IMR-90 (cell line): ENCODE measurements around the gene PALM3. TPM values are rescaled to one million over a fixed set of nuclear protein-coding genes. Genes with fewer than 3 reads are reported as not detected.

Source experiments
- ATAC-seq: fragments of 200-7000 bp; cut with Tn5 transposase; 2 replicates; pipeline ENCODE4 v1.9.1; 2020; ENCODE audit warnings: low read depth, mild to moderate bottlenecking, moderate library complexity
- BruUV-seq: library from RNA; stranded (reverse); fragments of 400-500 nt; replicated peaks from 2 replicates; lab custom pipeline; 2021; lab: Mats Ljungman, UMichigan
- CTCF ChIA-PET: fragments of 300-600 bp; formaldehyde crosslinking; extraction: SDS; loops from one replicate; lab custom pipeline; 2021; ENCODE audit warnings: antibody characterized with exemption; lab: Yijun Ruan, JAX
- POLR2A ChIA-PET: fragments of 300-600 bp; sonication (Branson Sonifier 250); formaldehyde crosslinking; loops from one replicate; lab custom pipeline; 2022; ENCODE audit warnings: antibody characterized with exemption; ENCODE audit not compliant: unreplicated experiment; lab: Charles Lee
- DNase-seq: peaks from one replicate; pipeline ENCODE4 v3.0.0; 2013
- H2AFZ ChIP-seq: replicated peaks from 2 replicates; pipeline ENCODE3; 2013; ENCODE audit warnings: low read length, mild to moderate bottlenecking; ENCODE audit not compliant: poor library complexity
- H2AK5ac ChIP-seq: 2 replicates; pipeline ENCODE4 v1.6.1; 2013; ENCODE audit warnings: low read depth, low read length, inconsistent platforms
- H2AK9ac ChIP-seq: replicated peaks from 2 replicates; pipeline ENCODE3; 2013; ENCODE audit warnings: mild to moderate bottlenecking, low read depth, low read length, moderate library complexity; ENCODE audit not compliant: poor library complexity
- H2BK120ac ChIP-seq: 2 replicates; pipeline ENCODE4 v1.6.1; 2013; ENCODE audit warnings: low read depth, low read length, inconsistent platforms
- H2BK15ac ChIP-seq: 3 replicates; pipeline ENCODE4 v1.6.1; 2013; ENCODE audit warnings: low read depth, low read length, inconsistent platforms
- H2BK20ac ChIP-seq: 2 replicates; pipeline ENCODE4 v1.6.1; 2013; ENCODE audit warnings: low read depth, mild to moderate bottlenecking, inconsistent platforms, low read length, moderate library complexity
- H2BK5ac ChIP-seq: 2 replicates; pipeline ENCODE4 v1.6.1; 2013; ENCODE audit warnings: mild to moderate bottlenecking, low read depth, low read length, inconsistent platforms; ENCODE audit not compliant: poor library complexity, severe bottlenecking
- H3K14ac ChIP-seq: replicated peaks from 2 replicates; pipeline ENCODE4 v1.6.1; 2013; ENCODE audit warnings: low read depth, low read length, inconsistent platforms
- H3K18ac ChIP-seq: 2 replicates; pipeline ENCODE4 v1.6.1; 2013; ENCODE audit warnings: low read depth, low read length, control low read depth
- H3K23ac ChIP-seq: 2 replicates; pipeline ENCODE4 v1.6.1; 2013; ENCODE audit warnings: low read depth, low read length, inconsistent platforms
- H3K27ac ChIP-seq: 2 replicates; pipeline ENCODE4 v1.5.1; 2013; ENCODE audit warnings: mild to moderate bottlenecking, control low read depth, low read length; ENCODE audit not compliant: insufficient read depth
- H3K27me3 ChIP-seq: 2 replicates; pipeline ENCODE4 v1.6.1; 2013; ENCODE audit warnings: low read length; ENCODE audit not compliant: control insufficient read depth, insufficient read depth
- H3K36me3 ChIP-seq: 2 replicates; pipeline ENCODE4 v1.6.1; 2013; ENCODE audit warnings: low read length, mixed read lengths; ENCODE audit not compliant: control insufficient read depth, insufficient read depth
- H3K4ac ChIP-seq: 2 replicates; pipeline ENCODE4 v1.6.1; 2013; ENCODE audit warnings: low read depth, low read length, inconsistent platforms
- H3K4me1 ChIP-seq: 2 replicates; pipeline ENCODE4 v1.6.1; 2013; ENCODE audit warnings: low read length, mixed read lengths; ENCODE audit not compliant: control insufficient read depth, insufficient read depth
- H3K4me2 ChIP-seq: 2 replicates; pipeline ENCODE4 v1.6.1; 2013; ENCODE audit warnings: low read depth, mild to moderate bottlenecking, control low read depth, low read length, moderate library complexity
- H3K4me3 ChIP-seq: 2 replicates; pipeline ENCODE4 v1.5.1; 2013; ENCODE audit warnings: low read depth, mild to moderate bottlenecking, control low read depth, low read length, moderate library complexity; ENCODE audit not compliant: insufficient read depth
- H3K56ac ChIP-seq: 2 replicates; pipeline ENCODE4 v1.6.1; 2013; ENCODE audit warnings: low read length, inconsistent platforms; ENCODE audit not compliant: insufficient read depth; ENCODE audit errors: extremely low read depth
- H3K79me1 ChIP-seq, 2 experiments: 2 replicates each; pipeline ENCODE4 v1.6.1; 2013; ENCODE audit warnings: low read length in 2 of 2, inconsistent platforms in 1 of 2, low read depth in 1 of 2
- H3K9ac ChIP-seq: 2 replicates; pipeline ENCODE4 v1.6.1; 2013; ENCODE audit warnings: low read depth, low read length, control low read depth
- H3K9me1 ChIP-seq: 2 replicates; pipeline ENCODE4 v1.6.1; 2013; ENCODE audit warnings: low read length, inconsistent platforms; ENCODE audit not compliant: insufficient read depth
- H3K9me3 ChIP-seq: 2 replicates; pipeline ENCODE4 v1.6.1; 2013; ENCODE audit warnings: low read length; ENCODE audit not compliant: control insufficient read depth, insufficient read depth
- H4K20me1 ChIP-seq: 2 replicates; pipeline ENCODE4 v1.6.1; 2013; ENCODE audit warnings: low read length, inconsistent platforms; ENCODE audit not compliant: insufficient read depth
- H4K5ac ChIP-seq: 2 replicates; pipeline ENCODE4 v1.6.1; 2013; ENCODE audit warnings: mild to moderate bottlenecking, low read depth, low read length, control low read depth
- H4K8ac ChIP-seq, 2 experiments: 2 replicates each; pipeline ENCODE4 v1.6.1; 2013; ENCODE audit warnings: low read depth in 2 of 2, low read length in 2 of 2, control low read depth in 1 of 2, inconsistent platforms in 1 of 2
- H4K91ac ChIP-seq: 2 replicates; pipeline ENCODE4 v1.6.1; 2013; ENCODE audit warnings: low read depth, low read length, inconsistent platforms; ENCODE audit not compliant: insufficient read depth
- BHLHE40 ChIP-seq: fragments of 150-350 bp; IDR thresholded peaks from 2 replicates; pipeline ENCODE4 v1.6.1; 2016; ENCODE audit warnings: mild to moderate bottlenecking, low read depth, low read length
- CHD1 ChIP-seq: IDR thresholded peaks from 2 replicates; pipeline ENCODE4 v1.6.1; 2012; ENCODE audit warnings: low read depth, low read length, improper control_type of control experiment
- MXI1 ChIP-seq: IDR thresholded peaks from 2 replicates; pipeline ENCODE4 v1.6.1; 2012; ENCODE audit warnings: low read depth, mild to moderate bottlenecking, low read length, moderate library complexity, borderline replicate concordance
- SMC3 ChIP-seq: fragments of 150-350 bp; IDR thresholded peaks from 2 replicates; pipeline ENCODE4 v1.6.1; 2016; ENCODE audit warnings: low read depth, mild to moderate bottlenecking, antibody characterized with exemption, low read length, moderate library complexity
- WGBS, 2 experiments: methylation state at CpG; one replicate each; pipeline versions ENCODE4 v1.1.5 to v1.1.7; 2013; ENCODE audit warnings: missing lambda C conversion rate in 2 of 2; ENCODE audit not compliant: insufficient read length in 1 of 2; ENCODE audit errors: extremely low coverage in 2 of 2; 5-methylcytosine and 5-hydroxymethylcytosine counted together
- dilution Hi-C: fragments of 300-500 bp; cut with HindIII; formaldehyde crosslinking; loops from one replicate; pipeline ENCODE4 v1.14.3; 2018; ENCODE audit warnings: low sequenced_read_pairs; ENCODE audit not compliant: unreplicated experiment
- in situ Hi-C: fragments of 300-500 bp; cut with MboI; formaldehyde crosslinking; loops from 3 replicates; pipeline ENCODE4 v1.14.3; 2019; ENCODE audit warnings: low sequenced_read_pairs, inconsistent platforms, mixed read lengths
- intact Hi-C: fragments of 100-400 bp; cut with micrococcal nuclease; formaldehyde crosslinking; loops from 2 replicates; pipeline ENCODE4 v1.10.0; 2022
- polyA plus RNA-seq, 3 experiments: library from polyadenylated mRNA; depleted of rRNA; stranded (reverse); fragments of >200 nt; gene quantifications; 2 replicates each; pipeline ENCODE4 v1.2.3, GENCODE V29; 2012; ENCODE audit warnings: low replicate concordance in 1 of 3
- total RNA-seq: library from RNA; depleted of rRNA; stranded (reverse); fragments of >200 nt; gene quantifications from 2 replicates; pipeline ENCODE4 v1.2.3, GENCODE V29; 2012
- TF ChIP-seq, protein P1 (sequence below): conservative IDR thresholded peaks from 2 replicates; pipeline ENCODE4 v1.5.1; 2012; ENCODE audit warnings: mild to moderate bottlenecking, low read depth, low read length, improper control_type of control experiment

The PALM3 gene
- total and polyA plus RNA-seq, 2 of the 4 experiments (the other 2 are of a cell fraction), result 0.18 to 0.84 TPM

DNA sequence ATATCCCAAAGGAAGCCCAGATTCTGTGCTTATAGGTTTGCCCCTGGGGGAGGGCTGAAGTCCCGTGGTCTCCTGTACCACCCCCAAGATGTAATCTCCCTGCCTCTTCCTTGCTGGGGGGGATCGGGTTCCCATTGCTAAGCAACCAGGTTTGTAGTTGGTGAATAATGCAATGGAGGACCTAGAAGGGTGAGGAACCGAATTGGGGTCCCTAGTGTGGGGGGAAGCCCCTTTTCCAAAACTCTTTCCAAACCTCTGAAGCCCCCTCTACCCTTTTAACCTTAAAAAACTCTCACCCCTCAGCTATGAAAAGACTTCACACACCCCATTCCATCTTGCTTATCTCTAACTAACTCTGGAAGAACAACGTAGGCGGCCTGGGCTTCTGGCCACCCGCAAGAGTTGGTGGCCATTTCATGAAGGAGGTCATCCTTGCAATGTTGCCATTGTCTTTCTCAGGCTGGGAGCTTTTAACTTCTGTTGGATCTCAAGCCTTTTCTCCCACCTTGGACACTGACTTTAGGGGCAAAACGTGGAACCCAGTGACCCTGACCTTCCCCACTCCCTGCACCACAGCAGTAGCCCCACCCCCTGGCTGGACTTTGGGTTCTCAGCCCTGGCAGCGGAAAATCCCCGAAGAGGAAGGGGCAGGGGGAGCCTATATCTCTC, 661 bp downstream of the PALM3 start:
- ChIA-PET CTCF (no interaction called here), POLR2A (no interaction called here)
- TF ChIP-seq, protein P1, sequence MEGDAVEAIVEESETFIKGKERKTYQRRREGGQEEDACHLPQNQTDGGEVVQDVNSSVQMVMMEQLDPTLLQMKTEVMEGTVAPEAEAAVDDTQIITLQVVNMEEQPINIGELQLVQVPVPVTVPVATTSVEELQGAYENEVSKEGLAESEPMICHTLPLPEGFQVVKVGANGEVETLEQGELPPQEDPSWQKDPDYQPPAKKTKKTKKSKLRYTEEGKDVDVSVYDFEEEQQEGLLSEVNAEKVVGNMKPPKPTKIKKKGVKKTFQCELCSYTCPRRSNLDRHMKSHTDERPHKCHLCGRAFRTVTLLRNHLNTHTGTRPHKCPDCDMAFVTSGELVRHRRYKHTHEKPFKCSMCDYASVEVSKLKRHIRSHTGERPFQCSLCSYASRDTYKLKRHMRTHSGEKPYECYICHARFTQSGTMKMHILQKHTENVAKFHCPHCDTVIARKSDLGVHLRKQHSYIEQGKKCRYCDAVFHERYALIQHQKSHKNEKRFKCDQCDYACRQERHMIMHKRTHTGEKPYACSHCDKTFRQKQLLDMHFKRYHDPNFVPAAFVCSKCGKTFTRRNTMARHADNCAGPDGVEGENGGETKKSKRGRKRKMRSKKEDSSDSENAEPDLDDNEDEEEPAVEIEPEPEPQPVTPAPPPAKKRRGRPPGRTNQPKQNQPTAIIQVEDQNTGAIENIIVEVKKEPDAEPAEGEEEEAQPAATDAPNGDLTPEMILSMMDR, result no peak
- TF ChIP-seq SMC3 (no peak), MXI1 (no peak), BHLHE40 (no peak), CHD1 (no peak)
- H3K14ac ChIP-seq, result no peak overlapping the region
- intact Hi-C loops (no loop called here), dilution Hi-C loops (no loop called here), in situ Hi-C loops (no loop called here)
- H3K36me3 ChIP-seq, result no peaks in the 10 kb centered on the region
- DNase-seq (no peak), ATAC-seq (no peak)
- H3K9ac ChIP-seq, result no peak overlapping the region
- no peaks in the 10 kb centered on the region for H4K20me1 ChIP-seq
- no peak overlapping the region for H2AK9ac ChIP-seq
- no peak overlapping the region for H4K8ac ChIP-seq
- H3K4ac ChIP-seq, result no peak overlapping the region
- H2BK20ac ChIP-seq, result no peak overlapping the region
- H3K56ac ChIP-seq, result no peak overlapping the region
- no peaks in the 10 kb centered on the region for H3K9me1 ChIP-seq
- no peak overlapping the region for H4K91ac ChIP-seq
- BruUV-seq, result no TSS peak
- H3K4me3 ChIP-seq, result no peak overlapping the region
- no peak overlapping the region for H3K4me2 ChIP-seq
- H2BK5ac ChIP-seq, result no peak overlapping the region
- H2BK15ac ChIP-seq, result no peak overlapping the region
- no peak overlapping the region for H2BK120ac ChIP-seq
- H2AK5ac ChIP-seq, result no peak overlapping the region
- 62% methylated on average over 2 of the region's 9 CpGs; no CpG with 5 or more reads in 1 of the 2 experiments for WGBS, 2 experiments
- peaks cover 29% of the 10 kb centered on the region for H3K27me3 ChIP-seq
- no peak overlapping the region for H2AFZ ChIP-seq
- H3K23ac ChIP-seq, result no peak overlapping the region
- H3K9me3 ChIP-seq, result no peaks in the 10 kb centered on the region
- no peak overlapping the region for H4K5ac ChIP-seq
- H3K4me1 ChIP-seq, result peaks cover 1% of the 10 kb centered on the region; the same call in 1 of the 2 replicates
- H3K18ac ChIP-seq, result no peak overlapping the region
- H3K27ac ChIP-seq, result no peak overlapping the region
- H3K79me1 ChIP-seq, result no peaks in the 10 kb centered on the region
